Type B pancreatic cell (in vitro differentiated cells): ENCODE measurements around the gene WDFY4. TPM values are rescaled to one million over a fixed set of nuclear protein-coding genes. Genes with fewer than 3 reads are reported as not detected.

Experiments
- DNase-seq: peaks from one replicate; pipeline ENCODE4 v3.0.0; 2021; ENCODE audit warnings: mixed read lengths; ENCODE audit not compliant: unreplicated experiment; ENCODE audit errors: extremely low spot score
- H3K27ac Mint-ChIP-seq: 2 replicates; pipeline ENCODE4 v1.8.0; 2021; ENCODE audit warnings: mild to moderate bottlenecking, mixed read lengths
- H3K27me3 Mint-ChIP-seq: 2 replicates; pipeline ENCODE4 v1.8.0; 2021; ENCODE audit warnings: mixed read lengths
- H3K36me3 Mint-ChIP-seq: 2 replicates; pipeline ENCODE4 v1.8.0; 2021; ENCODE audit warnings: mixed read lengths
- H3K4me1 Mint-ChIP-seq: one replicate; pipeline ENCODE4 v1.8.0; 2021; ENCODE audit warnings: mixed read lengths; ENCODE audit not compliant: unreplicated experiment
- H3K4me3 Mint-ChIP-seq: 2 replicates; pipeline ENCODE4 v1.8.0; 2021; ENCODE audit warnings: mild to moderate bottlenecking, mixed read lengths
- H3K9me3 Mint-ChIP-seq: 2 replicates; pipeline ENCODE4 v1.8.0; 2021; ENCODE audit warnings: mixed read lengths
- CTCF ChIP-seq: fragments of 200-600 bp; sonication (generic); conservative IDR thresholded peaks from 2 replicates; pipeline ENCODE4 v1.5.0; 2021; ENCODE audit warnings: antibody characterized with exemption, mild to moderate bottlenecking
- total RNA-seq: library from RNA; stranded (reverse); gene quantifications from 2 replicates; pipeline ENCODE4 v1.2.1, GENCODE V29; 2021; ENCODE audit warnings: low replicate concordance

Gene WDFY4
- total RNA-seq, 1 donor from 2014 or later = 0.05 TPM

GRCh38 chr10:49023071-49023470 lies 338.4 kb downstream of the WDFY4 start:
- DNase-seq = no peak
- no peak for TF ChIP-seq CTCF
- Mint-ChIP-seq H3K9me3 (no peaks in the 10 kb centered on the region), H3K27me3 (peaks cover 11% of the 10 kb centered on the region), H3K36me3 (no peaks in the 10 kb centered on the region), H3K27ac (no peak overlapping the region), H3K4me1 (no peaks in the 10 kb centered on the region), H3K4me3 (no peak overlapping the region)

GRCh38 chr10:49023752-49024151 lies 339.1 kb downstream of the WDFY4 start:
- Mint-ChIP-seq H3K27ac (no peak overlapping the region), H3K4me1 (peaks cover 4% of the 10 kb centered on the region), H3K9me3 (no peaks in the 10 kb centered on the region), H3K36me3 (no peaks in the 10 kb centered on the region), H3K4me3 (no peak overlapping the region), H3K27me3 (peaks cover 11% of the 10 kb centered on the region)
- DNase-seq = no peak
- TF ChIP-seq CTCF = no peak

DNA sequence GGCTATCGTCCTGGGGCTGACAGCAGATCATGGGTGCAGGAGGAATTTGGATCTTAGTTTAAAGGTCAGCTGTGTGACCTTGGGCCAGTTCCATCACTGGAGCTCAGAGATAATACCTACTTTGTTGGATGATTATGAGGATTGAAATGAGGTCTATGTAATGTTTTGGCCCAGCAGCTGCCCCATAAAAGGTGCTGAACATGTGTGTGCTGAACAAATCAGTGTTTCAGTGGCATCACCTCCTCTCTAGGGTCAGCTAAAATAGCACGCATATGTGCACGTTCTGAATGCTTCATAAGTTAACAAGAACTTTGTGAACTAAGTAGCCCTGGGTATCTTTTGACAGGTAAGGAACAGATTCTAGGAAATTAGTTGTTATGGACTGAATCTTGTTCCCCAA lies 339.8 kb downstream of the WDFY4 start:
- Mint-ChIP-seq H3K4me1 (peaks cover 7% of the 10 kb centered on the region), H3K9me3 (no peaks in the 10 kb centered on the region), H3K27me3 (peaks cover 11% of the 10 kb centered on the region), H3K27ac (no peak overlapping the region), H3K4me3 (no peak overlapping the region), H3K36me3 (no peaks in the 10 kb centered on the region)
- no peak for DNase-seq
- TF ChIP-seq CTCF = no peak

- peaks cover 11% of the 10 kb centered on the region for H3K27me3 Mint-ChIP-seq
- H3K9me3 Mint-ChIP-seq = no peaks in the 10 kb centered on the region
- DNase-seq = no peak
- H3K36me3 Mint-ChIP-seq = no peaks in the 10 kb centered on the region
- peaks cover 7% of the 10 kb centered on the region for H3K4me1 Mint-ChIP-seq
- no peak for TF ChIP-seq CTCF
- no peak overlapping the region for H3K4me3 Mint-ChIP-seq
- no peak overlapping the region for H3K27ac Mint-ChIP-seq
Measured at GRCh38 chr10:49025347-49025983, 340.8 kb downstream of the WDFY4 start.

DNA sequence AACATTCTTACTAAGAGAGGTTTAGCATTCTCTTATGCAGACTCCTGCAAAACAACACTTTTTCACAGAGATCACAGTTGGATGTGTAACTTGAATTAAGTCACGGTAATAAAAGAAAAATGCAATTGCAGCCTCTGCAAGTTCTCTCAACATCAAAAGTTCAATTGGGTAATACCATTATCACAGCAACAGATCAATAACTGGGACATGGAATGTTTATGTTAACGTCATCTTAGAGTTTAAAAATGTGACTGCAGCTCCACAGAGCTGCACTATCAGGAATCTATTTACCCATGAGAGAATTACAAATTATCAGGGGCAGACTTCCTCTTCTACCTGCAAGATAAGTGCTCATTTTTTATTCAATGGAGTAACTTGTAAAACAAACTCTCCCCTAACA lies 344.0 kb downstream of the WDFY4 start:
- DNase-seq = no peak
- no peak overlapping the region for H3K4me3 Mint-ChIP-seq
- no peak for TF ChIP-seq CTCF
- peaks cover 7% of the 10 kb centered on the region for H3K4me1 Mint-ChIP-seq
- no peak overlapping the region for H3K27ac Mint-ChIP-seq
- H3K9me3 Mint-ChIP-seq = no peaks in the 10 kb centered on the region
- no peaks in the 10 kb centered on the region for H3K36me3 Mint-ChIP-seq
- H3K27me3 Mint-ChIP-seq = peaks cover 15% of the 10 kb centered on the region

- TF ChIP-seq CTCF = no peak
- H3K36me3 Mint-ChIP-seq = no peaks in the 10 kb centered on the region
- no peaks in the 10 kb centered on the region for H3K9me3 Mint-ChIP-seq
- no peak overlapping the region for H3K4me3 Mint-ChIP-seq
- H3K27me3 Mint-ChIP-seq = peaks cover 15% of the 10 kb centered on the region
- DNase-seq = no peak
- H3K27ac Mint-ChIP-seq = no peak overlapping the region
- H3K4me1 Mint-ChIP-seq = peaks cover 7% of the 10 kb centered on the region
Measured at GRCh38 chr10:49029666-49030065, 345.0 kb downstream of the WDFY4 start.
